HCT116 (cell line): ENCODE data around the gene PDHX. TPM values are rescaled to one million over a fixed set of nuclear protein-coding genes. Genes with fewer than 3 reads are reported as not detected.

Experiments
- ATAC-seq: fragments of 200-7000 bp; cut with Tn5 transposase; 2 replicates; pipeline ENCODE4 v1.9.1; 2020; ENCODE audit warnings: mild to moderate bottlenecking, moderate library complexity
- BruUV-seq: library from RNA; stranded (reverse); fragments of 400-500 nt; replicated peaks from 2 replicates; lab custom pipeline; 2021; lab: Mats Ljungman, UMichigan
- CTCF ChIA-PET: fragments of 300-600 bp; sonication (Branson Sonifier 250); formaldehyde crosslinking; loops from one replicate; lab custom pipeline; 2021; ENCODE audit warnings: antibody characterized with exemption; lab: Charles Lee
- POLR2A ChIA-PET: fragments of 300-600, 350-600 bp; sonication (Branson Sonifier 250); formaldehyde crosslinking; loops from one replicate; lab custom pipeline; 2021; ENCODE audit warnings: antibody characterized with exemption; lab: Charles Lee
- RAD21 ChIA-PET, 2 experiments: fragments of 300-600 bp; sonication (Branson Sonifier 250); formaldehyde crosslinking; loops; one replicate each; lab custom pipeline; 2023; ENCODE audit warnings: low total read pairs in 2 of 2; ENCODE audit not compliant: uncharacterized antibody in 2 of 2, unreplicated experiment in 2 of 2, low non-redundant PET in 1 of 2; lab: Charles Lee
- DNase-seq: peaks from one replicate; pipeline ENCODE4 v3.0.0-alpha.2; 2010; ENCODE audit warnings: low read depth, low spot score
- H2AFZ ChIP-seq: fragments of 200-600 bp; shearing (Covaris generic), sonication (generic); 2 replicates; pipeline ENCODE4 v1.6.1; 2017; ENCODE audit warnings: low read depth, mixed run types, mixed read lengths, antibody characterized with exemption, low read length; ENCODE audit not compliant: poor library complexity, severe bottlenecking
- H3K27ac ChIP-seq: 2 replicates; pipeline ENCODE4 v1.5.1; 2012; ENCODE audit warnings: low read depth, low read length
- H3K27me3 ChIP-seq: fragments of 200-600 bp; sonication (generic); 2 replicates; pipeline ENCODE4 v1.6.1; 2016; ENCODE audit warnings: mixed run types, low read length, mixed read lengths; ENCODE audit not compliant: insufficient read depth
- H3K36me3 ChIP-seq, 2 experiments: fragments of 200-500 bp in 1 of 2; fragments of 200-600 bp in 1 of 2; sonication (Bioruptor generic) in 1 of 2; sonication (generic) in 1 of 2; 2 replicates each; pipeline versions ENCODE4 v1.5.1 to v1.6.1; 2014 to 2016; ENCODE audit warnings: low read length in 2 of 2, inconsistent platforms in 1 of 2, mixed read lengths in 1 of 2, mixed run types in 1 of 2; ENCODE audit not compliant: insufficient read depth in 2 of 2, control insufficient read depth in 1 of 2
- H3K4me1 ChIP-seq, 2 experiments: fragments of 200-600 bp in 1 of 2; sonication (generic) in 1 of 2; 2 replicates each; pipeline versions ENCODE4 v1.5.1 to v1.6.1; 2012 to 2017; ENCODE audit warnings: low read length in 2 of 2, inconsistent platforms in 1 of 2, mild to moderate bottlenecking in 1 of 2, mixed read lengths in 1 of 2, mixed run types in 1 of 2, moderate library complexity in 1 of 2; ENCODE audit not compliant: insufficient read depth in 2 of 2, control insufficient read depth in 1 of 2
- H3K4me2 ChIP-seq: fragments of 200-600 bp; sonication (generic); 2 replicates; pipeline ENCODE4 v1.6.1; 2017; ENCODE audit warnings: mixed run types, low read length, mixed read lengths
- H3K4me3 ChIP-seq, 2 experiments: fragments of 200-600 bp in 1 of 2; sonication (generic) in 1 of 2; replicated peaks in 1 of 2; 2 replicates each; pipeline ENCODE4 v1.5.1; 2011 to 2016; ENCODE audit warnings: low read length in 2 of 2, control low read depth in 1 of 2, low read depth in 1 of 2, mild to moderate bottlenecking in 1 of 2, mixed read lengths in 1 of 2, mixed run types in 1 of 2
- H3K79me2 ChIP-seq: fragments of 200-600 bp; sonication (generic); 2 replicates; pipeline ENCODE4 v1.6.1; 2017; ENCODE audit warnings: mild to moderate bottlenecking, mixed run types, low read length, moderate library complexity, mixed read lengths; ENCODE audit not compliant: insufficient read depth
- H3K9ac ChIP-seq: fragments of 200-600 bp; sonication (generic); 2 replicates; pipeline ENCODE4 v1.6.1; 2016; ENCODE audit warnings: low read length, mixed read lengths
- H3K9me2 ChIP-seq: fragments of 200-600 bp; sonication (generic), shearing (Covaris generic); 2 replicates; pipeline ENCODE4 v1.6.1; 2017; ENCODE audit warnings: mixed run types, mild to moderate bottlenecking, moderate library complexity; ENCODE audit not compliant: insufficient read depth
- H3K9me3 ChIP-seq, 2 experiments: fragments of 200-500 bp in 1 of 2; fragments of 200-600 bp in 1 of 2; sonication (Bioruptor generic) in 1 of 2; sonication (generic) in 1 of 2; 2 replicates each; pipeline ENCODE4 v1.6.1; 2014 to 2017; ENCODE audit warnings: low read length in 2 of 2, mixed read lengths in 2 of 2, inconsistent platforms in 1 of 2, low read depth in 1 of 2, mild to moderate bottlenecking in 1 of 2, mixed run types in 1 of 2, moderate library complexity in 1 of 2; ENCODE audit not compliant: control insufficient read depth in 1 of 2, insufficient read depth in 1 of 2
- H4K20me1 ChIP-seq: fragments of 200-600 bp; sonication (generic), shearing (Covaris generic); 2 replicates; pipeline ENCODE4 v1.6.1; 2017; ENCODE audit warnings: mixed run types, mild to moderate bottlenecking, moderate library complexity; ENCODE audit not compliant: insufficient read depth
- ELF1 ChIP-seq: IDR thresholded peaks from 2 replicates; pipeline ENCODE4 v1.6.1; 2012; ENCODE audit warnings: low read depth, borderline replicate concordance
- EZH2phosphoT487 ChIP-seq: fragments of 200-600 bp; IDR thresholded peaks from 2 replicates; pipeline ENCODE4 v1.6.1; 2018; ENCODE audit warnings: antibody characterized with exemption, borderline replicate concordance
- RAD21 ChIP-seq: IDR thresholded peaks from 2 replicates; pipeline ENCODE4 v1.6.1; 2012; ENCODE audit warnings: low read depth, mild to moderate bottlenecking
- TCF7L2 ChIP-seq: IDR thresholded peaks from 2 replicates; pipeline ENCODE4 v1.7.0; 2011; ENCODE audit warnings: borderline replicate concordance, inconsistent platforms; ENCODE audit not compliant: insufficient read depth, insufficient read length; ENCODE audit errors: extremely low read depth
- intact Hi-C: fragments of 100-400 bp; cut with micrococcal nuclease; formaldehyde crosslinking; loops from 2 replicates; pipeline ENCODE4 v1.10.0; 2022
- total RNA-seq: library from RNA; stranded (reverse); gene quantifications from one replicate; pipeline ENCODE4 v1.2.1, GENCODE V29; 2021; ENCODE audit not compliant: unreplicated experiment
- TF ChIP-seq, protein P1 (sequence below), 3 experiments: fragments of 200-600 bp in 1 of 3; sonication (generic) in 1 of 3; IDR thresholded peaks in 2 of 3; conservative IDR thresholded peaks in 1 of 3; 2 replicates each; pipeline ENCODE4 v1.5.1; 2012 to 2017; ENCODE audit warnings: low read depth in 2 of 3, low read length in 2 of 3, antibody characterized with exemption in 1 of 3, borderline replicate concordance in 1 of 3, control low read depth in 1 of 3, mild to moderate bottlenecking in 1 of 3, mixed read lengths in 1 of 3, mixed run types in 1 of 3, moderate library complexity in 1 of 3; ENCODE audit not compliant: insufficient read depth in 1 of 3

The PDHX gene
- total RNA-seq, 1 experiment from 2014 or later, result 36.6 TPM

DNA sequence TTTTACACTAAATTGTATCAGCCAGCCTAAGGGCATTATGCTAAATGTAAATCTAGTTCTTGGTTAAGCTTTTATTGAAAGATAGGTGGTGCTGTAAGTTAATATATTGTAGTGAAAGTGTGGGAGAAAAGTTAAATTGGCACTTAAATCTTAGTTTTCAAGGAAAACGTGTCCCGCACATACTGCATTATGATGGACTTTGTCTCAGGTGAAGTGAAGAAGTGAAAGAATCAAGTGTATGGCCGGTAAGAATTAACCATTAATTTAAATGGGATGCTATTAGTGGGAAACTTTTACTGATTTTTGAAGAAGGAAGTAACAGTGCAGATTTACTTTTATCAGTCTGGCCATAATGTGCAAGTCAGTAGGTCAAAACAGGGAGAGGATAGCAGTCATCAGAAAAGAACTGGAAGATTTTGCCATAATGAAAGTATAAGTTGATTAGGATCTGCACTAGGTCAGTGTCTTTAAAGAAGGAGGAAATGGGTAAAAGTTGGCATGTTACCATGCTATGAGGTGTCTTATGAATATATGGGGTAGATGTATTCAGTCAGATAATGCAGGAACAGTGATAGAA lies 81.6 kb downstream of the PDHX start:
- TSS peak; percentile 19 for BruUV-seq
- no peaks in the 10 kb centered on the region for H3K9me2 ChIP-seq
- CTCF ChIA-PET, result interaction anchor here (0.6 to 1.2 kb wide), 8 partner anchors 8 to 393 kb away, joined by 3 to 5 read pairs (median 3); no protein-coding TSS in a partner anchor
- no peaks in the 10 kb centered on the region for H3K9me3 ChIP-seq
- 0 out of 4 replicates have a peak, but pooled peaks cover 0 to 2% of the 10 kb centered on the region in 2 experiments for H3K36me3 ChIP-seq
- ATAC-seq (peak; percentile 40; the same call in 1 of the 2 replicates), DNase-seq (no peak)
- H3K27ac ChIP-seq, result no peak overlapping the region
- RAD21 ChIA-PET, result interaction anchor here (0.6 to 0.9 kb wide), 2 partner anchors 240 to 314 kb away, joined by 3 to 4 read pairs; no protein-coding TSS in a partner anchor
- POLR2A ChIA-PET, result no interaction called here
- no peak overlapping the region for H3K4me3 ChIP-seq
- no peak overlapping the region for H3K4me2 ChIP-seq
- intact Hi-C loops, result loop anchor here (1.0 to 5.0 kb wide), 3 partner anchors 224 to 394 kb away; no protein-coding TSS in a partner anchor
- H3K4me1 ChIP-seq, result peaks cover under 1 to 6% of the 10 kb centered on the region in 2 experiments; a peak in 3 of 4 replicates
- no peak overlapping the region for H3K9ac ChIP-seq
- H4K20me1 ChIP-seq, result no peaks in the 10 kb centered on the region
- H3K79me2 ChIP-seq, result no peaks in the 10 kb centered on the region
- H2AFZ ChIP-seq, result no peak overlapping the region
- no peaks in the 10 kb centered on the region for H3K27me3 ChIP-seq
- TF ChIP-seq RAD21, result peak; percentile 89
- TF ChIP-seq TCF7L2, result no peak
- TF ChIP-seq ELF1, result no peak
- TF ChIP-seq, protein P1, sequence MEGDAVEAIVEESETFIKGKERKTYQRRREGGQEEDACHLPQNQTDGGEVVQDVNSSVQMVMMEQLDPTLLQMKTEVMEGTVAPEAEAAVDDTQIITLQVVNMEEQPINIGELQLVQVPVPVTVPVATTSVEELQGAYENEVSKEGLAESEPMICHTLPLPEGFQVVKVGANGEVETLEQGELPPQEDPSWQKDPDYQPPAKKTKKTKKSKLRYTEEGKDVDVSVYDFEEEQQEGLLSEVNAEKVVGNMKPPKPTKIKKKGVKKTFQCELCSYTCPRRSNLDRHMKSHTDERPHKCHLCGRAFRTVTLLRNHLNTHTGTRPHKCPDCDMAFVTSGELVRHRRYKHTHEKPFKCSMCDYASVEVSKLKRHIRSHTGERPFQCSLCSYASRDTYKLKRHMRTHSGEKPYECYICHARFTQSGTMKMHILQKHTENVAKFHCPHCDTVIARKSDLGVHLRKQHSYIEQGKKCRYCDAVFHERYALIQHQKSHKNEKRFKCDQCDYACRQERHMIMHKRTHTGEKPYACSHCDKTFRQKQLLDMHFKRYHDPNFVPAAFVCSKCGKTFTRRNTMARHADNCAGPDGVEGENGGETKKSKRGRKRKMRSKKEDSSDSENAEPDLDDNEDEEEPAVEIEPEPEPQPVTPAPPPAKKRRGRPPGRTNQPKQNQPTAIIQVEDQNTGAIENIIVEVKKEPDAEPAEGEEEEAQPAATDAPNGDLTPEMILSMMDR (IDR thresholded peaks at IDR 0.05 in 2 of 3, conservative IDR thresholded peaks at IDR 0.05 in 1 of 3; ENCODE audit: borderline replicate concordance in 1 of 3, insufficient read depth in 1 of 3, low read depth in 2 of 3, low read length in 2 of 3), result peak; percentile 17 to 75 (median 61); a peak in 4 of 6 replicates
- no peak for TF ChIP-seq EZH2phosphoT487
